Lung (tissue), 12 donors: ENCODE measurements around the gene CUL3. TPM values are rescaled to one million over a fixed set of nuclear protein-coding genes. Genes with fewer than 3 reads are reported as not detected.

Experiments
- ATAC-seq: fragments of 200-7000 bp; cut with Tn5 transposase; one replicate; pipeline ENCODE4 v1.9.1; 2020; ENCODE audit warnings: moderate number of reproducible peaks; ENCODE audit not compliant: insufficient read depth, low FRiP score
- DNase-seq, 3 donors: peaks; one replicate each; pipeline ENCODE4 v3.0.0-alpha.2; 2013 to 2017
- H3K27ac ChIP-seq, 2 donors: one replicate each; pipeline ENCODE4 v1.5.1; 2013; ENCODE audit warnings: mild to moderate bottlenecking in 2 of 2, moderate library complexity in 2 of 2, control low read depth in 1 of 2, inconsistent platforms in 1 of 2, low read depth in 1 of 2, low read length in 1 of 2
- H3K27me3 ChIP-seq, 3 donors: one replicate each; pipeline ENCODE4 v1.5.1; 2013; ENCODE audit warnings: low read length in 2 of 3; ENCODE audit not compliant: control insufficient read depth in 3 of 3, insufficient read depth in 3 of 3
- H3K36me3 ChIP-seq, 4 donors: one replicate each; pipeline ENCODE4 v1.5.1; 2013; ENCODE audit warnings: low read length in 4 of 4, mild to moderate bottlenecking in 1 of 4, moderate library complexity in 1 of 4; ENCODE audit not compliant: control insufficient read depth in 4 of 4, insufficient read depth in 4 of 4
- H3K4me1 ChIP-seq, 5 donors: one replicate each; pipeline ENCODE4 v1.5.1; 2013; ENCODE audit warnings: low read length in 5 of 5, mild to moderate bottlenecking in 2 of 5, moderate library complexity in 1 of 5; ENCODE audit not compliant: control insufficient read depth in 5 of 5, insufficient read depth in 5 of 5
- H3K4me3 ChIP-seq: one replicate; pipeline ENCODE4 v1.5.1; 2013; ENCODE audit warnings: mild to moderate bottlenecking, control low read depth, moderate library complexity
- H3K9ac ChIP-seq, 2 donors: one replicate each; pipeline ENCODE4 v1.5.1; 2013; ENCODE audit warnings: low read length in 2 of 2, control low read depth in 1 of 2; ENCODE audit not compliant: insufficient read depth in 1 of 2
- H3K9me3 ChIP-seq, 4 donors: one replicate each; pipeline ENCODE4 v1.5.1; 2013; ENCODE audit warnings: low read length in 3 of 4, mild to moderate bottlenecking in 1 of 4, moderate library complexity in 1 of 4; ENCODE audit not compliant: control insufficient read depth in 4 of 4, insufficient read depth in 3 of 4
- WGBS, 2 donors: extraction: QIAGEN DNeasy Blood & Tissue Kit; methylation state at CpG; one replicate each; pipeline ENCODE4 v1.1.7; 2013; 5-methylcytosine and 5-hydroxymethylcytosine counted together
- polyA plus RNA-seq, 2 donors: library from polyadenylated mRNA; stranded (reverse); fragments of 200-250 nt; gene quantifications; one replicate each; pipeline ENCODE4 v1.2.1, GENCODE V29; 2013
- total RNA-seq, 2 donors: library from RNA; depleted of rRNA in 1 of 2; stranded (reverse); fragments of >200 nt in 1 of 2; gene quantifications; one replicate each; pipeline ENCODE4 v1.2.1, GENCODE V29; 2014 to 2021
- TF ChIP-seq, protein P1 (sequence below): IDR thresholded peaks from 2 replicates; pipeline ENCODE4 v1.5.1; 2012; ENCODE audit warnings: mild to moderate bottlenecking; ENCODE audit errors: control extremely low read depth, extremely low read depth
- donor health status: control.
- donor health status: control.
- donor health status: Bipolar disorder and iron deficiency.
- donor health status: healthy.
- donor health status: DM: yes; HTN: yes; CAD: no.

CUL3 gene
- total and polyA plus RNA-seq, 4 donors = 45.5 to 120 (median 64.6) TPM

DNA sequence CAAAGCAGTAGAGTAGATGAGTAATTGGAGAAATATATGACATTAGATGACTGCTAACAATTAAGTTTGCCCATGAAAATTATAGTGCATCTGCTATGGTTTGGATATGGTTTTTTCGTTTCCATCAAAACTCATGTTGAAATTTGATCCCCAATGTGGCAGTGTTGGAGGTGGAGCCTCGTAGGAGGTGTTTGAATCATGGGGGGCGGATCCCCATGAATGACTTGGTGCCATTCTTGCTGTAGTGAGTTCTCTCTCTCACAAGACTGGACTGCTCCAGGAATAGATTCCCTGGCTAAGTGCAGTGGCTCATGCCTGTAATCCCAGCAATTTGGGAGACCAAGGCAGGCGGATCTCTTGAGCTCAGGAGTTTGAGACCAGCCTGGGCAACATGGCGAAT, 9.7 kb upstream of the CUL3 start:
- Histone ChIP-seq H3K27ac (no peak overlapping the region), H3K27me3 (no peaks in the 10 kb centered on the region), H3K36me3 (no peaks in the 10 kb centered on the region), H3K4me3 (no peak overlapping the region), H3K9me3 (no peaks in the 10 kb centered on the region), H3K4me1 (peaks cover 0 to 1% (median 0%) of the 10 kb centered on the region in 5 donors), H3K9ac (no peak overlapping the region)
- TF ChIP-seq, protein P1, sequence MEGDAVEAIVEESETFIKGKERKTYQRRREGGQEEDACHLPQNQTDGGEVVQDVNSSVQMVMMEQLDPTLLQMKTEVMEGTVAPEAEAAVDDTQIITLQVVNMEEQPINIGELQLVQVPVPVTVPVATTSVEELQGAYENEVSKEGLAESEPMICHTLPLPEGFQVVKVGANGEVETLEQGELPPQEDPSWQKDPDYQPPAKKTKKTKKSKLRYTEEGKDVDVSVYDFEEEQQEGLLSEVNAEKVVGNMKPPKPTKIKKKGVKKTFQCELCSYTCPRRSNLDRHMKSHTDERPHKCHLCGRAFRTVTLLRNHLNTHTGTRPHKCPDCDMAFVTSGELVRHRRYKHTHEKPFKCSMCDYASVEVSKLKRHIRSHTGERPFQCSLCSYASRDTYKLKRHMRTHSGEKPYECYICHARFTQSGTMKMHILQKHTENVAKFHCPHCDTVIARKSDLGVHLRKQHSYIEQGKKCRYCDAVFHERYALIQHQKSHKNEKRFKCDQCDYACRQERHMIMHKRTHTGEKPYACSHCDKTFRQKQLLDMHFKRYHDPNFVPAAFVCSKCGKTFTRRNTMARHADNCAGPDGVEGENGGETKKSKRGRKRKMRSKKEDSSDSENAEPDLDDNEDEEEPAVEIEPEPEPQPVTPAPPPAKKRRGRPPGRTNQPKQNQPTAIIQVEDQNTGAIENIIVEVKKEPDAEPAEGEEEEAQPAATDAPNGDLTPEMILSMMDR = no peak
- DNase-seq (no peak), ATAC-seq (no peak)
- 87 to 92% methylated on average over 5 of the region's 5 CpGs for WGBS, 2 donors

DNA sequence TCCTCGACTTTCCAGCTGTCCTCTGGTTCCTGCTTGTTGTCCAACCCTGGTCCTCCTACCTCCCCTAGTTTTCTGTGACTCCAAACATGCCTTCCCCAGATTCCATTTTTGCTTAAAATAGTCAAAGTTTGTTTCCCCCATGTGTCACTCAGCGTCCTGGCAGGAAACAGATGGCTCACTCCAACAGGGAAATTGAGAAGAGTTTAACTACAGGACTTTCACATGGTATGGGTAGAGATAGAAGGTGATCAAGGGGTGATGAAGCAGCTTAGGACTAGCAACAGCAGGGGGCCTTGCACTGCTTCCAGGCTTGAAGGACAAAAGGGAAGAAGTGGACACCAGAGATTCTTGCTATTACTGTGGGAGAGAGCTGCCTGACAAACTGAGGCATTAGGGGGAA, 6.1 kb upstream of the CUL3 start:
- DNase-seq = no peak
- H3K27ac ChIP-seq = no peak overlapping the region
- TF ChIP-seq, protein P1 = no peak
- H3K27me3 ChIP-seq = no peaks in the 10 kb centered on the region
- no peaks in the 10 kb centered on the region for H3K36me3 ChIP-seq
- H3K9ac ChIP-seq = no peak overlapping the region
- H3K9me3 ChIP-seq = no peaks in the 10 kb centered on the region
- ATAC-seq = no peak
- WGBS, 2 donors = 22 to 37% methylated on average over 2 of the region's 2 CpGs
- peaks cover 0 to 11% (median 1%) of the 10 kb centered on the region in 5 donors for H3K4me1 ChIP-seq
- no peak overlapping the region for H3K4me3 ChIP-seq

DNA sequence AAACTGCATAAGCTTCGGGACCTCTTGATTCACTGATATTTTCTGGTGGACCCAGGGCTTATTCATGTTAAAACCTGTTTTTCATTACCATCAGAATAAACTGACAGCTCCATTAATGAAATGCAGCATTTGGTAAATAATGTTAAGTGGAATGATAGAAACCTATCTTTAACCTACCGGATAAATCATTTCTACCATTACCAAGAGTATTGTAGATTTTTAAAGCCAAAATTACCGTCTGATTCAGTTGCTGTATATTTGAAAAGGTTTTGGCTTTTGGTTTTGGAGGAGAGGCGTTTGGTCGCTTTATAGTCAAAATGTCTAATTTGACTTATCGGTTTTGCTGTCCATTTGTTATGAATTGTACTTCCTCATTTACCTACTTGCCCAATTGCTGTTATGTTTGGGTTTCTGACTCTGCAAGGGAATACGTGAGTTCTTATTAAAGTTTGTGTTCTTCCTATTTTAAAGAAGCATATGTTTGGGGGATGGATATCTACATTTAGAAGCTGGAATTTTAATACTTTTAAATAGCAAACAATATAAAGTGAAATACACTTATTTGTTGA, 1.0 kb upstream of the CUL3 start:
- 2 to 4% methylated on average over 7 of the region's 7 CpGs for WGBS, 2 donors
- Histone ChIP-seq H3K9me3 (no peaks in the 10 kb centered on the region), H3K9ac (peak overlapping the region in 1 of 2 donors; percentile 73), H3K4me1 (peaks cover 3 to 30% (median 8%) of the 10 kb centered on the region in 5 donors), H3K27me3 (no peaks in the 10 kb centered on the region), H3K4me3 (peak overlapping the region; percentile 33), H3K27ac (peak overlapping the region in 1 of 2 donors; percentile 42), H3K36me3 (no peaks in the 10 kb centered on the region)
- TF ChIP-seq, protein P1 = no peak
- ATAC-seq = no peak
- no peak for DNase-seq

DNA sequence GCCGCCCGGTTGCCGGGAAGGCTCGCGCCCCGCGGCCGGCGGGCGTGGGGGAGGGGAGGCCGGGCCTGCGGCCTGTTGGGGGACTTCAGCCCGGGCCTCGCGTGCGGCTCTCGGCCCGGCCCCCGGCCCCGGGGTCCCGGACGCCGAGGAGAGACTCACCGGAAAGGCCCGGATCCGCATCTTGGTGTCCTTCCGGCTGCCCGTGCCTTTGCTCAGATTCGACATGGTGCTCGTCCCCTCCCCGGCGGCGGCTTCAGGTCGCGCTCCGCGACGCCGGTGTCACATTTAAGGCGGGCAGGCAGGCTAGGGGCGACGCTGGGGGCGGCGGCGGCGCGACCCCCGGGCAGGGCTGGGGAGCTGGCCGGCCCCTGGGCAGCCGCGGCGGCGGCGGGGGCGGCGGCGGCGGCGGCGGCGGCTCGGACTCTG, 365 bp downstream of the CUL3 start:
- Histone ChIP-seq H3K4me1 (peaks cover 3 to 32% (median 10%) of the 10 kb centered on the region in 5 donors), H3K27ac (peak overlapping the region; percentile 97 to 100), H3K9me3 (no peaks in the 10 kb centered on the region), H3K36me3 (peaks cover 0 to 2% (median 0%) of the 10 kb centered on the region in 4 donors), H3K9ac (no peak overlapping the region), H3K27me3 (no peaks in the 10 kb centered on the region), H3K4me3 (peak overlapping the region; percentile 98)
- TF ChIP-seq, protein P1 = no peak
- DNase-seq (peak; percentile 55 to 65 (median 55)), ATAC-seq (no peak)
- WGBS, 2 donors = 0 to 1% methylated on average over 15 to 62 of the region's 62 CpGs
